Measurements from ENCODE around the gene P2RX6. TPM values are rescaled to one million over a fixed set of nuclear protein-coding genes. Genes with fewer than 3 reads are reported as not detected.
A peak's percentile ranks its signal among the peaks of the same experiment; 100 is the strongest.

The P2RX6 gene
- total RNA-seq, 1 experiment from 2014 or later, result 2.8 TPM

GRCh38 chr22:21012446-21013407 is 2.2 kb upstream of the P2RX6 start:
- no peak for DNase-seq (ENCODE audit: low spot score)

- DNase-seq (ENCODE audit: low spot score), result no peak
Observed at GRCh38 chr22:21013657-21014201, 1.2 kb upstream of the P2RX6 start.

GRCh38 chr22:21014202-21014725 is 701 bp upstream of the P2RX6 start:
- peak; percentile 74 for DNase-seq (ENCODE audit: low spot score)

GRCh38 chr22:21015466-21016006 is 571 bp downstream of the P2RX6 start:
- DNase-seq (ENCODE audit: low spot score), result no peak

- DNase-seq (ENCODE audit: low spot score), result no peak
Observed at GRCh38 chr22:21016644-21017420, 1.9 kb downstream of the P2RX6 start.

- DNase-seq (ENCODE audit: low spot score), result no peak
Observed at GRCh38 chr22:21018314-21018713, 3.3 kb downstream of the P2RX6 start.

- DNase-seq (ENCODE audit: low spot score), result no peak
Observed at GRCh38 chr22:21020802-21021429, 6.0 kb downstream of the P2RX6 start.

- DNase-seq (ENCODE audit: low spot score), result no peak
Observed at GRCh38 chr22:21022507-21022906, 7.5 kb downstream of the P2RX6 start.

- no peak for DNase-seq (ENCODE audit: low spot score)
Observed at GRCh38 chr22:21022955-21023614, 8.1 kb downstream of the P2RX6 start.

GRCh38 chr22:21025266-21025665 is 10.3 kb downstream of the P2RX6 start:
- DNase-seq (ENCODE audit: low spot score), result no peak

- no peak for DNase-seq (ENCODE audit: low spot score)
Observed at GRCh38 chr22:21025763-21026755, 11.1 kb downstream of the P2RX6 start.

- DNase-seq (ENCODE audit: low spot score), result peak; percentile 31
Observed at GRCh38 chr22:21026783-21027692, 12.1 kb downstream of the P2RX6 start.

GRCh38 chr22:21028277-21029251 is 13.6 kb downstream of the P2RX6 start:
- DNase-seq (ENCODE audit: low spot score), result no peak

- no peak for DNase-seq (ENCODE audit: low spot score)
Observed at GRCh38 chr22:21029486-21030025, 14.6 kb downstream of the P2RX6 start.

- no peak for DNase-seq (ENCODE audit: low spot score)
Observed at GRCh38 chr22:21030032-21030431, 15.1 kb downstream of the P2RX6 start.

- DNase-seq (ENCODE audit: low spot score), result no peak
Observed at GRCh38 chr22:21030621-21031544, 15.9 kb downstream of the P2RX6 start.

All from A172 (cell line).